Stimulated activated CD4-positive, alpha-beta T cell treated with anti-CD3 and anti-CD28 coated beads, Interleukin-1b, Interleukin-23, amount 100 ng/mL, for 1 hour (primary cell): Measurements from ENCODE around the gene ZBED1.
"Not testable (repeated sequence)": the region's sequence is repeated elsewhere in the genome, so short reads cannot be mapped to it uniquely, and the experiment has no call there.

Experiments used
- DNase-seq, 2 donors: peaks; one replicate each; pipeline ENCODE4 v3.0.0-alpha.2; 2020; ENCODE audit warnings: low read depth in 2 of 2

ZBED1 gene

DNA sequence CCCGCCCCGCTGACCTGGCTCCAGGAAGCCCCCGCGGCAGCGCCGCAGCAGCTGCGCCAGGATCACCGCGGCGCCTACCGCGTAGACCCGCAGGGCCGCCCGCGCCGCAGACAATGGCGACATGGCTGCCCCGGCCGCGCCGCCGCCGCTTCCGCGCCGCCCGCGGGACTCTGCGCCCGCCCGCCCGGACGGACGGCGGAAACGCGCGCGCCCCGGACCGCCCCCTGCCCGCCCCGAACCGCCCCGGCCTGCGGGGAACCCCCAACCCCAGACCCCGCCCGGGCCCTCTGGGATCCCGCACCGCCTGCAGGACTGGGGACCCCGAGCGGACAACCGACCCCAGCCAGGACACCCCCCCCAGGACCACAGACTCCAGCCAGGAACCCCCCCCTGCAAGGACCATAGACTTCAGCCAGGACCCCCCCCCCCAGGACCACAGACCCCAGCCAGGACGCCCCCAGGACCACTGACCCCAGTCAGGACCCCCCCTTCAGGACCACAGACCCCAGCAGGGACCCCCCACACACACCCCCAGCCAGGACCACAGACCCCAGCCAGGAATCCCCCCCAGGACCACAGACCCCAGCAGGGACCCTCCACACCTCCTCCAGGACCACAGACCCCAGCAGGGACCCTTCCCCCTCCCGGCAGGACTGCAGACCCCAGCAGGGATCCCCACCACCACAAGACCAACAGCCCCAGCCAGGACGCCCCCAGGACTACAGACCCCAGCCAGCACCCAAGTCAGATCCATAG, at the start of gene ZBED1, which contains the start of gene DHRSX:
Gene ZBED1 (minus strand): TSS at position 174 of the 756 bp plus-strand sequence. CDS start 10,257 bp downstream, outside the sequence.
Gene DHRSX (minus strand): TSS at position 174 of the 756 bp plus-strand sequence. CDS start 51 bp downstream, at position 123.
- DNase-seq = peak in 1 of 2 donors; percentile 21

DNA sequence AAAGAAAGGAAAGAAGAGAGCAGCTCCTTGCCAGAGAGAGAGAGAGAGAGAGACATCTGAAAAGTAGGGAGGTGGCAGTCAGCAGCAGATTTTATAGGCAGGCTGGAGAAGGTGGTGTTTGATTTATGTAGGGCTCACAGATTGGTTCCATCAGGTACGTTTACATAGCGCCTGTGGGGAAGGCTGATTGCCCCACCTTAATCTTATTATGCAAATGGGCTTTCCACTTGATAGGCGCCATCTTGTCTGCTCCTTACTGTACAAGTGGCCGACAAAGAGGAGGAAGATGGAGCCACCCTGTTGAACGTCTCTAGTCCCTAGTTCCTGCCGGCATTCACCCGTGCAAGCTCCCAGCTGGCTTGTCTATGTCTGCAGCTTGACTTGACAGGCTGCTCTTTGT, 49.1 kb upstream of the ZBED1 start:
- no peak for DNase-seq

DNA sequence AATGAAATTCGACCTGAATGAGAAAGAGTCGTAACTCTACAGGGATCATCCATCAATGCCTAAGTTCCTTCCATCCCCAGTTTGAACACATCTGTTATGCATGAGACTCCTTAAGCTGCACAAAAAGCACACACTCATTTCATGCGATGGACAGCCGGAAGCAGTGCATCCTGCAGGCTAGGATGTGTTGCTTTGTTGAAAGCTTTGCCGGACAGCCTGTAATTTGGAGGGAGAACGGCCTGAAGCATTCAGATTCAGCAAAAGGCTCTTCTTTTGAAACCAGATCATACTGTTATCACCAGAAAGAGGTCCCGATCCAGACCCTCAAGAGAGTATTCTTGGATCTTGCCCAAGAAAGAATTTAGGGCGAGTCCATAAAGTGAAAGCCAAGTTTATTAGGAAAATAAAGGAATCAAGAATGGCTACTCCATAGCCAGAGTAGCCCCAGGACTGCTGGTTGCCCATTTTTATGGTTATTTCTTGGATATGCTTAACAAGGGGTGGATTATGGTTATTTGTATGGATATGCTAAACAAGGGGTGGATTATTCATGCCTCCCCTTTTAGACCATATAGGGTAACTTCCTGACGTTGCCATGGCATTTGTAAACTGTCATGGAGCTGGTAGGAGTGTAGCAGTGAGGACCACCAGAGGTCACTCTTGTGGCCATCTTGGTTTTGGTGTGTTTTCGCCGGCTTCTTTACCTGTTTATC, 48.1 kb upstream of the ZBED1 start:
- DNase-seq = no peak

DNA sequence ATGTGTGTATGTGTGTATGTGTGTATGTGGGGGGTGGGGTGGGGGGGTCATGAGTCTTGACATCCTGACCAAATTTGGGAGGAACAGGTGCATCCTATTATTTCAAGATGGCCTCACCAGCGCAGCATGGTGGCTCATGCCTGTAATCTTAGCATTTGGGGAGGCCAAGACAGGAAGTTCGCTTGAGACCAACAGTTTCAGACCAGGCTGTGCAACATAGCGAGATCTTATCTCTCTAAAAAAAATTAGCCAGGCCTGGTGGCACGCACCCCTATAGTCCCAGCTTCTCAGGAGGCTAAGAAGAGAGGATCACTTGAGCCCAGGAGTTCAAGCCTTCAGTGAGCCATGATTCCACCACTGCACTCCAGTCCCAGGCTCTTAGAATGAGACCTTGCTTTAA, 47.0 kb upstream of the ZBED1 start:
- no peak for DNase-seq

DNA sequence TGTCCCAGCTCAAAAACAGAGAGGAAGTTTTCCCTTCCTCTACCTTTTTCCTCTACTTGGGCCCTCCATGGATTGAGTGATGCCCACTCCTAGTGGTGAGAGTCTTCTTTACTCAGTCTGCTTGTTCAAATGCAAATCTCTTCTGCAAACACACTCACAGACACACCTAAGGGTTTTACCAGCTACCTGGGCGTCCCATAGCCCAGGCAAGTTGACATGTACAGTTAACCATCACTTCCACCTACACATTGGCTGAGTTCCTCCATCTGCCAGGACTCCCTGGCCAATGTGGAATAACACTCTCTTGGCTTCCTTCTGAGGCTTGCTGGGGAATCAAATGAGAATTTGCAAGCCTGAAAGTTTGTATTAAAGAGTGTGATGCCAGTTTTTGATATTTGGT, 45.7 kb upstream of the ZBED1 start:
- DNase-seq = no peak

DNA sequence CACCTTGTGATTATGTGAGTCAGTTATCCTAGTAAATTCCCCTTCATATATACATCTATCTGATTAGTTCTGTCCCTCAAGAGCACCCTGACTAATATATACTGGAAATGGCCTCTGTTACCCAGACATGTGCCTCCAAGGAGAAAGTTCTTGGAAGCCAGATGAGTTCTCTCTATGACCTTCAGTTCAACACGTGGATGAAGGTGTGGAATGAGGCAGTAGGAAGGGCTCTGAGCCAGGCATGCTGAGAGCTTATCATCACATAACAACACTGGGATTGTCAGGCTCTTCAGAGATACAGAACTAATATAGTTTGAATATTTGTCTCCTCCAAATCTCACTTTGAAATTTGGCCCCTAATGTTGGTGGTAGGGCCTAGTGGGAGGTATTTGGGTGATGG, 44.4 kb upstream of the ZBED1 start:
- DNase-seq = no peak

- DNase-seq = no peak
Measured at GRCh38 chrX:2542826-2543521, 42.2 kb upstream of the ZBED1 start.

DNA sequence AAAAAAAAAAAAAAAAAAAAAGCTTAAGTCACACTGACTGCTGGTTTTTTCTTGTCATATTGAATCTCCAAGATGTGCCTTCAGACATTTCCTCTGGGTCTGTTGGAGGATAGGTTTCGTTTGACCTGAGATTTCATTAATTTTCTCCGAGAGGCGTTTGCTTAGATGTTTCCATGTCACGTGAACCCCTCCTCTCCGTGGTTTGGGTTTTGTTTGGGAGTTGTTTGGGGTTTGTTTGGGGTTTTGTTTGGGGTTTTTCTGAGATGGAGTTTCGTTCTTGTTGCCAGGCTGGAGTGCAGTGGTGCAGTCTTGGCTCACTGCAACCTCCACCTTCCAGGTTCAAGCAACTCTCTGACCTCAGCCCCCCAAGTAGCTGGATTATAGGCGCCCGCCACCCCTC, 40.8 kb upstream of the ZBED1 start:
- no peak for DNase-seq

DNA sequence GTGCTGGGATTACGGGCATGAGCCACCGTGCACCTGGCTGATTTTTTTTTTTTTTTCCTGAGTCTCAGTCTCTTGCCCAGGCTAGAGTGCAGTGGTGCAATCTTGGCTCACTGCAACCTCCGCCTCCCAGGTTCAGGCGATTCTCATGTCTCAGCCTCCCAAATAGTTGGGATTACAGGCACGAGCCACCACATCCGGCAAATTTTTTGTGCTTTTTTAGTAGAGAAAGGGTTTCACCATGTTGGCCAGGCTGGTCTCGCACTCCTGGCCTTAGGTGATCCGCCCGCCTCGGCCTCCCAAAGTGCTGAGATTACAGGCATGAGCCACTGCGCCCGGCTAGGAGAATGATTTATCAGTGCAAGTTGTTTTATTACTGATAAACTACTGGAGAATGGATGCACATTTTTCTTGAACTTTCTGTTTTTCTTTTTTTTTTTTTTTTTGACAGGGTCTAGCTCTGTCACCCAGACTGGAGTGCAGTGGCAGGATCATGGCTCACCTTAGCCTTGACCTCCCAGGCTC, 39.7 kb upstream of the ZBED1 start:
- DNase-seq = no peak

DNA sequence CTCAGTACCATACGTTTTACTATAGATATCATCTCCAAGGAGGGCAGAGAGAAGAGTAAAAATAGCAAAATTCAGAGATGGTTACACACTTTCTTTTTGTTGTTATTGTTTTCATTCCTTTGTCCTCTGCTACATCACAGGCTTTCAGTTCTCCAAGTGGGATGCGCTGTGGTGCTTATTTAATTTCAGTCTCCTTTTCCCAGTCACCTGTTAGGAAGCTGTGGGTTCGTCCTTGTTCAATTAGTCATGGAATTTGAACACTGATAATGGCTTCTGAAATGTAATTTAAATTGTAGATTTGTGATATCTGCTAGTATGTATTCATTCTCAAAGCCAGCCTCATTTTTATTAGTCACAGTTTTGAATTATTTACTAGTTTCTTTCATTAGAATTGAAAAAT, 38.8 kb upstream of the ZBED1 start:
- DNase-seq = no peak

DNA sequence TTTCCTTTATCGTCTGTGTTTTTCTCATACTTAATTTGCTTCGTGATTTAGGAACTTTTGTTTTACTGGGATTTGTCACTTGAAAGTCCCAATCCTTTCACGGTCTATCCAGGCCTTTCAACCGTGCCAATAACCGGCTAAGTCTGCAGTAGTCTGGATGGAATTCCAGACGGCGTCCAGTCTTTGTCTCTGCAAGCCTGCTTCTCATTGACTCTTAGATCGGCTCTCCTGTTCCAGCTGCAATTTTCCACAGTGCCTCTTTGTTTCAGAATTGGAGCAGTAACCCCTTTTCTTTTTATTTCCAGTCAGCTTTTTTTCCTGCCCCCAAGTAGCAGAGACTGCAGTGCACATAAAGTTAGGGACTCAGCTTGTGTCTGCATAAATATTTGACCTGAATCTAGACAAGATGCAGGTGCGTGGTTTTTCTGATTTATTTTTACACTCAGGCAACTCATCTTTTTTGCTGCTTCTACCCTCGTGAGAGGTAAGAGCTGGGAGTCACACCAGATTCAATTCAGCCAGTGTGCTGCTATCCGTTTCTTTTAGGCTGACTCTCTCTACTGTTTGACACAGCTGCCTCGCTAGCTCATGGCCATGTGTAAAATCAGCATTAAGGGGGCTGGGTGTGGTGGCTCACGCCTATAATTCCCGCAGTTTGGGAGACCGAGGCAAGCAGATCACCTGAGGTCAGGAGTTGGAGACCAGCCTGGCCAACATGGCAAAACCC, 37.4 kb upstream of the ZBED1 start:
- no peak for DNase-seq

DNA sequence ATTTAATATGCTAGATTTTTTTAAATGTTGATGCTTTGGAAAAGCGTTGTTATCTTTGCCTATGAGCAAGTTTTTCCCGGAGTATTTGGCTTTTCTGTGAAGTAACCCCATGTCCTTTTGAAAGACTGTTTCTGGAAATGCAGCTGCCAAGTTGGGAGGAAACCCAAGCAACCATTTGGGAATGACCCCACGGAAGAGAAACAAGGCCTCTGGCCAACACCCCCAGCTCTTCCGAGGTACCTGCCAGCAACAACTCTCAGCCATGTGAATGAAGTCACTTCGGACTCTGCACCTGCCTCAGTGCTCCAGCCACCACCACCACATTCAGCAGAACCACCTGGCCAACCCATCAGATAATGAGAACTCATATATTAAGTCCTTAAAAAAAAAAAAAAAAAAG, 36.2 kb upstream of the ZBED1 start:
- DNase-seq = no peak

GRCh38 chrX:2536141-2536540, 35.4 kb upstream of the ZBED1 start:
- no peak for DNase-seq

GRCh38 chrX:2534261-2535021, 33.7 kb upstream of the ZBED1 start:
- not testable (repeated sequence) for DNase-seq

DNA sequence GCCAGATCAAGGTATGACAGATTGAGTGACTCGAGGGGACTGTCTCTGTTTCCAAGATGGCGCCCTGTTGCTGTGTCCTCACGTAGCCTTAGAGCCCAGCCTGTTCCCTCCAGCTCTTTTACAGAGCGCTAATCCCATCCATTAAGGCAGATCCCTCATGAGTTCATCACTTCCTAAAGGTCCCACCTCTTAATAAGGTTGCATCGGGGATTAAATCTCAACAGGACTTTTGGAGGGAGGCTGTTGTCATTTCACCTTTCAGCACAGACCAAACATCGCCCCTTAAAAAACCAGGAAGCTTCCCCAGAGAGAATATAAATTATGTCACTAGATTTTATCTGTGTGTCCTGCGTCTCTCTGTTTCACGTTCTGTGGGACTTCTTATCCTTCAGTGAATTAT, 32.6 kb upstream of the ZBED1 start:
- no peak for DNase-seq

DNA sequence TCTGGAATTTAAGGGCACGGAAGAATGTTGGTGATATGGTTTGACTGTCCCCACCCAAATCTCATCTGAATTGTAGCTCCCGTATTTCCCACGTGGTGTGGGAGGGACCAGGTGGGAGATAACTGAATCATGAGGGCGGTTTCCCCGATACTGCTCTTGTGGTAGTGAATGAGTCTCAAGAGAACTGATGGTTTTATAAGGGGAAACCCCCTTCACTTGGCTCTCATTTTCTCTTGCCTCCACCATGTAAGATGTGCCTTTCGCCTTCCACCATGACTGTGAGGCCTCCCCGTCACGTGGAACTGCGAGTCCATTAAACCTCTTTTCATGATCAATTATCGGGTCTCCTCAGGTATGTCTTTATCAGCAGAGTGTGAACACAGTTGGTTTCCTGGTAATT, 25.6 kb upstream of the ZBED1 start:
- no peak for DNase-seq

GRCh38 chrX:2523911-2524310, 23.1 kb upstream of the ZBED1 start:
- no peak for DNase-seq

- no peak for DNase-seq
Measured at GRCh38 chrX:2521927-2522386, 21.2 kb upstream of the ZBED1 start.

DNA sequence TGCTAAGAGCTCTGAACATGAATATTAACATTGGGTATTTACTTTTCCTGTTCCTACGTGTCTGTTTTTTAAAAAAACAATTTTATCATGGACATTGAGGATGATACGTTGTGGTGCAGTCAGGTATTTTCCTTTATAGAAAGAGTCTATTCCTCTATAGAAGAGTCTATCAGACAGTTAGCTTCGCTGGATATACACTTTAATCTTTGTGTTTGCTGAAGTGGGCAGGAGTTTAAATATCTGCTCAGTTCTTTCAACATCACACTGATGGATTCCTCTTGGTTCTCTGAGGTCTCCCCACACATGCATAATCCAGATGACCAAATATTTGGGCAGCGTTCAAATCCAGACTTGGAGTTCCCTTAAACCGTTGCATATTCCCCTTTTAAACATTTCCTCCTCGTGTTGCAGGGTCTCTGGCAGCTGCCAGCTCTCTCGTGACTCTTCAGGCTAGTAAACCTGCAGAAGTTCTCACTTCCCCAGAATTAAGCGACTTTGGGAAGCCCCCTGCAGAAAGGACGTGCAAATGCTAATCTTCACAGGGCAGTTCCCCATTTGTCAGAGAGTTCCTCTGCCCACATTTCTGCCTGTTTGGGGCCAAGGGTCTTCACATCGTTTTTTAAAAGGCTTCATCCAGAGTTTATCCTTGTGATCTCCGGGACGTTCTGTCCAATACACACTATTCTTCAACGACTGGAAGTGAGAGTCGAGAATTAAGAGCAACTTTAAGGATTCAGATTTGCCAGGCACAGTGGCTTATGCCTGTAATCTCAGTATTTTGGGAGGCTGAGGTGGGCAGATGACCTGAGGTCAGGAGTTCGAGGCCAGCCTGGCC, 20.5 kb upstream of the ZBED1 start:
- DNase-seq = no peak

DNA sequence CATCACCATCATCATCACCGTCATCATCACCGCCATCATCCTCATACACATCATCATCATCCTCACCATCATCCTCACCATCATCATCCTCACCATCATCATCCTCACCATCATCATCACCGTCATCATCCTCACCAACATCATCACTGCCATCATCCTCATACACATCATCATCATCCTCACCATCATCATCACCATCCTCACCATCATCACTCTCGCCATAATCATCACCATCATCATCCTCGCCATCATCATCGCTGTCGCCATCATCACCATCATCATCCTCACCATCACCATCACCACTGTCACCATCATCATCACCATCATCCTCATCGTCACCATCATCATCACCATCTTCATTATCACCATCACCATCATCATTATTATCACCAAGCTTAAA, 19.8 kb upstream of the ZBED1 start:
- DNase-seq = no peak
